ENCODE measurements around the gene DHFR2. TPM values are rescaled to one million over a fixed set of nuclear protein-coding genes. Genes with fewer than 3 reads are reported as not detected.
"Not testable (repeated sequence)": the region's sequence is repeated elsewhere in the genome, so short reads cannot be mapped to it uniquely, and the experiment has no call there.

DHFR2 gene
- total RNA-seq, 5 donors from 2014 or later (not counting 1 experiment from before 2014, with no cell fraction given), result 3.5 to 11.4 (median 8.6) TPM

DNA sequence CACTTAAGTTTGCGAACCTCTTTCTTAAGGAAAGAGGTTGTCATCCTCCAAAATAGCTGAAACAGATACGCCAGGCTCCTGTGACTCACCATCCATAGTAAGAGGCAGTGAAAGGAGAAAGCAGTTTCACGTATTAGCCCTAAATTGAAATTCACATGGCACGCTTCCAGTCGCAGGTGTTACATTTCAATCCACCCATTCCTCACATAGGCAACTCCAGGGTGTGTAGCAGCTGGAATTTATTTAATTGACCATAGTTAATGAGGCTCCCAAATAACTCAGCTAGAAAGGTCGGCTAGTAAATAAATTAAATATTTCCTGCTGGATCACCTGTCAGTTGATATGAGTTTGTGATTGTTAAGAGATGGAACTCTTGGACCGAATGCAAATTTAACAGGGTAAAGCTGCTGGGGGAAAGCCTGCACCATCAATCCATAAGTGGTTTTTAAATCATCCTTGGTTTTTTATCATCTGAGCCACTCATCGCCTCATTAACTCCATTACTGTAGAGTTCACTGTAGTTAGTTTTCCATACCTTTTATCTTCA lies 19.7 kb upstream of the DHFR2 start:
- Mint-ChIP-seq H3K36me3 (peaks cover 36% of the 10 kb centered on the region), H3K4me1 (peaks cover 43 to 53% (median 48%) of the 10 kb centered on the region in 3 donors), H3K9me3 (peaks cover 0 to 5% (median 0%) of the 10 kb centered on the region in 3 donors), H3K4me3 (no peak overlapping the region), H3K27ac (peak overlapping the region in 1 of 2 donors; percentile 28), H3K27me3 (no peaks in the 10 kb centered on the region)
- Histone ChIP-seq H3K36me3 (ENCODE audit: control insufficient read depth in 2 of 2, extremely low read depth in 1 of 2, insufficient read depth in 1 of 2, low read length in 1 of 2) (peaks cover 5 to 20% of the 10 kb centered on the region in 2 donors), H3K9me3 (no peaks in the 10 kb centered on the region), H3K4me1 (ENCODE audit: control insufficient read depth in 1 of 2, extremely low read depth in 1 of 2, insufficient read depth in 2 of 2, low read length in 2 of 2) (peaks cover 0 to 14% of the 10 kb centered on the region in 2 experiments), H3K27ac (ENCODE audit: low read length) (no peak overlapping the region), H3K4me3 (ENCODE audit: control insufficient read depth in 1 of 2, extremely low read depth in 1 of 2, low read length in 1 of 2) (no peak overlapping the region), H3K27me3 (replicated peaks in 1 of 2; ENCODE audit: control insufficient read depth in 2 of 2, extremely low read depth in 1 of 2, insufficient read depth in 2 of 2, low read length in 1 of 2) (no peaks in the 10 kb centered on the region)
- 100% methylated on average over 1 of the region's 8 CpGs for WGBS (ENCODE audit: insufficient coverage)
- CTCF ChIA-PET, result interaction anchor here in 1 of 2 donors (4.5 kb wide), 1 partner anchor 13 kb away, joined by 14 read pairs; no protein-coding TSS in a partner anchor
- no peak for DNase-seq
- no peak for ATAC-seq (replicated peaks in 1 of 4)
- POLR2A ChIA-PET, result interaction anchor here (0.6 kb wide), 3 partner anchors 34 to 136 kb away, joined by 3 to 8 read pairs (median 3); no protein-coding TSS in a partner anchor

- DNase-seq (no peak), ATAC-seq (replicated peaks in 1 of 4) (no peak)
- H3K4me1 Mint-ChIP-seq, result peaks cover 45 to 57% (median 53%) of the 10 kb centered on the region in 3 donors
- H3K4me1 ChIP-seq (ENCODE audit: control insufficient read depth in 1 of 2, extremely low read depth in 1 of 2, insufficient read depth in 2 of 2, low read length in 2 of 2), result peaks cover 0 to 16% of the 10 kb centered on the region in 2 experiments
- ChIA-PET CTCF (interaction anchor here in 1 of 2 donors (0.7 to 4.5 kb wide), 2 partner anchors 12 to 31 kb away, joined by 3 to 14 read pairs; no protein-coding TSS in a partner anchor), POLR2A (interaction anchor here (0.6 kb wide), 4 partner anchors 33 to 1269 kb away, joined by 3 to 8 read pairs (median 3); no protein-coding TSS in a partner anchor)
- H3K27ac ChIP-seq (ENCODE audit: low read length), result no peak overlapping the region
- H3K27me3 ChIP-seq (replicated peaks in 1 of 2; ENCODE audit: control insufficient read depth in 2 of 2, extremely low read depth in 1 of 2, insufficient read depth in 2 of 2, low read length in 1 of 2), result no peaks in the 10 kb centered on the region
- H3K27ac Mint-ChIP-seq, result peak overlapping the region in 1 of 2 donors; percentile 28
- H3K9me3 Mint-ChIP-seq, result peaks cover 0 to 5% (median 0%) of the 10 kb centered on the region in 3 donors
- H3K4me3 ChIP-seq (ENCODE audit: control insufficient read depth in 1 of 2, extremely low read depth in 1 of 2, low read length in 1 of 2), result no peak overlapping the region
- no peak overlapping the region for H3K4me3 Mint-ChIP-seq
- peaks cover 34% of the 10 kb centered on the region for H3K36me3 Mint-ChIP-seq
- no peaks in the 10 kb centered on the region for H3K27me3 Mint-ChIP-seq
- no peaks in the 10 kb centered on the region for H3K9me3 ChIP-seq
- 100% methylated on average over 2 of the region's 5 CpGs for WGBS (ENCODE audit: insufficient coverage)
- H3K36me3 ChIP-seq (ENCODE audit: control insufficient read depth in 2 of 2, extremely low read depth in 1 of 2, insufficient read depth in 1 of 2, low read length in 1 of 2), result peaks cover 5 to 20% of the 10 kb centered on the region in 2 donors
Observed at GRCh38 chr3:94081884-94082283, 19.2 kb upstream of the DHFR2 start.

GRCh38 chr3:94080552-94080951 lies 17.8 kb upstream of the DHFR2 start:
- peaks cover 44% of the 10 kb centered on the region for H3K36me3 Mint-ChIP-seq
- peak overlapping the region; percentile 44 to 55 for H3K27ac Mint-ChIP-seq
- H3K27me3 Mint-ChIP-seq; H3K4me3 ChIP-seq (ENCODE audit: control insufficient read depth in 1 of 2, extremely low read depth in 1 of 2, low read length in 1 of 2); H3K27me3 ChIP-seq (replicated peaks in 1 of 2; ENCODE audit: control insufficient read depth in 2 of 2, extremely low read depth in 1 of 2, insufficient read depth in 2 of 2, low read length in 1 of 2); POLR2A ChIA-PET; H3K9me3 ChIP-seq; H3K9me3 Mint-ChIP-seq: not testable (repeated sequence)
- ATAC-seq (replicated peaks in 1 of 4) (peak in 2 of 4 experiments; percentile 61 to 63), DNase-seq (peak in 16 of 35 experiments; percentile 2 to 34 (median 15))
- CTCF ChIA-PET, result interaction anchor here (0.9 to 4.5 kb wide), 2 partner anchors 11 kb away, joined by 4 to 14 read pairs; no protein-coding TSS in a partner anchor
- WGBS (ENCODE audit: insufficient coverage), result 100% methylated on average over 2 of the region's 5 CpGs
- H3K27ac ChIP-seq (ENCODE audit: low read length), result peak overlapping the region; percentile 1
- peaks cover 0 to 16% of the 10 kb centered on the region in 2 experiments for H3K4me1 ChIP-seq (ENCODE audit: control insufficient read depth in 1 of 2, extremely low read depth in 1 of 2, insufficient read depth in 2 of 2, low read length in 2 of 2)
- peak overlapping the region in 2 of 3 donors; percentile 3 to 40 for H3K4me3 Mint-ChIP-seq
- H3K36me3 ChIP-seq (ENCODE audit: control insufficient read depth in 2 of 2, extremely low read depth in 1 of 2, insufficient read depth in 1 of 2, low read length in 1 of 2), result peaks cover 12 to 19% of the 10 kb centered on the region in 2 donors
- H3K4me1 Mint-ChIP-seq, result peaks cover 45 to 66% (median 56%) of the 10 kb centered on the region in 3 donors

GRCh38 chr3:94076055-94076454 lies 13.3 kb upstream of the DHFR2 start:
- peaks cover 8 to 13% of the 10 kb centered on the region in 2 donors for H3K36me3 ChIP-seq (ENCODE audit: control insufficient read depth in 2 of 2, extremely low read depth in 1 of 2, insufficient read depth in 1 of 2, low read length in 1 of 2)
- H3K9me3 ChIP-seq, result no peaks in the 10 kb centered on the region
- no peak overlapping the region for H3K4me3 ChIP-seq (ENCODE audit: control insufficient read depth in 1 of 2, extremely low read depth in 1 of 2, low read length in 1 of 2)
- no peaks in the 10 kb centered on the region for H3K27me3 Mint-ChIP-seq
- ATAC-seq (replicated peaks in 1 of 4) (no peak), DNase-seq (no peak)
- ChIA-PET CTCF (interaction anchor here in 1 of 2 donors (0.8 kb wide), 1 partner anchor 11 kb away, joined by 3 read pairs; no protein-coding TSS in a partner anchor), POLR2A (no interaction called here)
- H3K9me3 Mint-ChIP-seq, result peaks cover 0 to 5% (median 0%) of the 10 kb centered on the region in 3 donors
- H3K4me1 ChIP-seq (ENCODE audit: control insufficient read depth in 1 of 2, extremely low read depth in 1 of 2, insufficient read depth in 2 of 2, low read length in 2 of 2), result peaks cover 6 to 15% of the 10 kb centered on the region in 2 experiments
- peaks cover 67% of the 10 kb centered on the region for H3K36me3 Mint-ChIP-seq
- H3K4me1 Mint-ChIP-seq, result peaks cover 58 to 83% (median 82%) of the 10 kb centered on the region in 3 donors
- 86% methylated on average over 1 of the region's 3 CpGs for WGBS (ENCODE audit: insufficient coverage)
- H3K27ac Mint-ChIP-seq, result no peak overlapping the region
- H3K27me3 ChIP-seq (replicated peaks in 1 of 2; ENCODE audit: control insufficient read depth in 2 of 2, extremely low read depth in 1 of 2, insufficient read depth in 2 of 2, low read length in 1 of 2), result no peaks in the 10 kb centered on the region
- H3K4me3 Mint-ChIP-seq, result no peak overlapping the region
- no peak overlapping the region for H3K27ac ChIP-seq (ENCODE audit: low read length)

DNA sequence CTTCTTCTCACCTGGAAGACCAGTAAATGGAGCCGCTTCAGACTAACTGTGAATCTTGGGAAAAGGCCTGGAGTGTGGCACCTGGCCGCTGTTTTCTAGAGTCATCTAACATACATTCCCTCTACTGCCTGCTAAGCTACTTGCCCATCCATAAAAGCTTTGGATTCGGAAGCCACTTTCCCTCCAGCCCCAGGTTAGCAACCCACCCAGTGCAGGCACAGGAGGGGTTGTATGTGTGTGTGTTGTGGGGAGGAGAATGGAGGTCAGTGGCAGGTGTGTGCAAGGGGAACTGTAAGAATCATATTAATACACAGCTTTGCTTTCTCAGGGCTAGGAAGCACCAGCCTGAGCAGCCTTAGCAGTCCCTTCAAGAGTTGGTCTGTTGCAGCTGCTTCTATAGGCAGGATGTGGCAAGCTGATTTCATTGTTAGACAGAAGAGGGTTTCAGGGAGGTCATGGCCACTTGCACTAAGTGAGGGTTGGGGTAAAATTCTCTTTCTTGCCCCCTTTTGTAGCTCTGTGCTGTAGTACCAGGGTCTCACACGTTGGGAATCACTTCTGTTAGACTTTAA lies 9.1 kb upstream of the DHFR2 start:
- 100% methylated on average over 1 of the region's 4 CpGs for WGBS (ENCODE audit: insufficient coverage)
- ATAC-seq (replicated peaks in 1 of 4) (peak in 3 of 4 experiments; percentile 31 to 71 (median 40)), DNase-seq (no peak)
- H3K9me3 ChIP-seq, result no peaks in the 10 kb centered on the region
- no peaks in the 10 kb centered on the region for H3K27me3 Mint-ChIP-seq
- H3K27ac ChIP-seq (ENCODE audit: low read length), result no peak overlapping the region
- ChIA-PET POLR2A (no interaction called here), CTCF (interaction anchor here (0.9 to 2.1 kb wide), 2 partner anchors 9 to 15 kb away, joined by 3 to 9 read pairs; partner anchors contain the start of genes DHFR2 (in 1 of the 2) and NSUN3 (in 1 of the 2))
- H3K4me3 ChIP-seq (ENCODE audit: control insufficient read depth in 1 of 2, extremely low read depth in 1 of 2, low read length in 1 of 2), result no peak overlapping the region
- H3K4me3 Mint-ChIP-seq, result no peak overlapping the region
- H3K9me3 Mint-ChIP-seq, result peaks cover 0 to 5% (median 0%) of the 10 kb centered on the region in 3 donors
- peaks cover 64% of the 10 kb centered on the region for H3K36me3 Mint-ChIP-seq
- H3K27me3 ChIP-seq (replicated peaks in 1 of 2; ENCODE audit: control insufficient read depth in 2 of 2, extremely low read depth in 1 of 2, insufficient read depth in 2 of 2, low read length in 1 of 2), result no peaks in the 10 kb centered on the region
- peaks cover 0 to 6% of the 10 kb centered on the region in 2 experiments for H3K4me1 ChIP-seq (ENCODE audit: control insufficient read depth in 1 of 2, extremely low read depth in 1 of 2, insufficient read depth in 2 of 2, low read length in 2 of 2)
- peaks cover 41 to 73% (median 65%) of the 10 kb centered on the region in 3 donors for H3K4me1 Mint-ChIP-seq
- no peak overlapping the region for H3K27ac Mint-ChIP-seq
- peaks cover 13 to 24% of the 10 kb centered on the region in 2 donors for H3K36me3 ChIP-seq (ENCODE audit: control insufficient read depth in 2 of 2, extremely low read depth in 1 of 2, insufficient read depth in 1 of 2, low read length in 1 of 2)

GRCh38 chr3:94070341-94070911 lies 7.7 kb upstream of the DHFR2 start:
- Mint-ChIP-seq H3K4me3 (no peak overlapping the region), H3K9me3 (peaks cover 0 to 5% (median 0%) of the 10 kb centered on the region in 3 donors), H3K27ac (no peak overlapping the region), H3K4me1 (peaks cover 51 to 76% (median 75%) of the 10 kb centered on the region in 3 donors), H3K36me3 (peaks cover 59% of the 10 kb centered on the region), H3K27me3 (no peaks in the 10 kb centered on the region)
- ChIA-PET POLR2A (no interaction called here), CTCF (interaction anchor here (0.6 to 2.4 kb wide), 11 partner anchors 8 to 91 kb away, joined by 3 to 46 read pairs (median 9); partner anchors contain the start of genes ARL13B (in 1 of the 2), DHFR2 (in 1 of the 2) and NSUN3 (in 1 of the 2))
- Histone ChIP-seq H3K4me1 (ENCODE audit: control insufficient read depth in 1 of 2, extremely low read depth in 1 of 2, insufficient read depth in 2 of 2, low read length in 2 of 2) (peaks cover 0 to 11% of the 10 kb centered on the region in 2 experiments), H3K27ac (ENCODE audit: low read length) (no peak overlapping the region), H3K27me3 (replicated peaks in 1 of 2; ENCODE audit: control insufficient read depth in 2 of 2, extremely low read depth in 1 of 2, insufficient read depth in 2 of 2, low read length in 1 of 2) (no peaks in the 10 kb centered on the region), H3K36me3 (ENCODE audit: control insufficient read depth in 2 of 2, extremely low read depth in 1 of 2, insufficient read depth in 1 of 2, low read length in 1 of 2) (peaks cover 5 to 20% of the 10 kb centered on the region in 2 donors), H3K4me3 (ENCODE audit: control insufficient read depth in 1 of 2, extremely low read depth in 1 of 2, low read length in 1 of 2) (no peak overlapping the region), H3K9me3 (no peaks in the 10 kb centered on the region)
- DNase-seq (no peak), ATAC-seq (replicated peaks in 1 of 4) (no peak)
- WGBS (ENCODE audit: insufficient coverage), result 98% methylated on average over 5 of the region's 6 CpGs
